ENCODE measurements around the gene SH3PXD2A.

Gene SH3PXD2A

DNA sequence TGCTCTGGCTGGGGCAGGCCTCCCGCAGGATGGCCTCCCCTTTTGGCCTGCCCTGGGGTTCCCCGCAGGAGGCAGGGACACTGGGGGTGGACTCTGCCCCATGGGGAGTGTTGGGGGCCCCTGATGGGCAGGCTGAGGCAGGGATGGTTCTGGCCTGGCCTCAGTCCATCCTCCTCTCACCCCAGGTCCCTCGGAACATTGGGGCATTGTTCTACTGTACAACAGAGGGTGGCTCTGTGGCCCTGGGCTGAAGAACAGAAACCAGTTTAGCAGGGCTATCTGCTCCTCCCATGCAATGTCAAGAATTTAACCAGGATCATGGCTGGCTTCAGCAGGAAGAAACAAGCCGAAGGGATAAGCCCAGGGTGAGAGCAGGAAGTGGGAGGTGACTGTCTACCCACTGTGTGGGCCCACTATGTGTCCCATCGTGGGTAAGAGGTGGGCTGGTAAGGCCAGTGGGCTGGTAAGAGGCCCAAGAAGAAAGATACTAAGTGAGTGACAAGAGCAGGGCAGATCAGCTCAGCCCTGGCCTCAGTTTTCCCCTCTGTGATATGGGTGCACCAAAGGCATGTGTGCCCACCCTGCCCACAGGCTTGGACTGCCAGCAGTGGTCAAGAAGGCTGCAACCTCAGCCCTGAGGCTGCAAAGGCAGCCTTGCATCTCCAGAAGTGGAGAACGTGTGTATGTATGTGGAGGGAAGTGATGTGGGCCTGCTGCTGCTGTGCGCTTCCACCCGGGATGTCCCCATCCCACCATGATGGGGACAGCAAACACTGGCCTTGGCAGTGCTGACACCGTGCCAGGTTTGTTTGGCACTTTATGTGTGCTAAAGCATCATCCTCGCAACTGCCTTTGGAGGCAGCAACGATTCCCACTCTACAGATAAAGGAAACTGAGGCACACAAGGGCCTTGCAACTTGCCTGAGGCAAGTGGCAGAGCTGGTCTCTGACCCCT, 138.9 kb downstream of the SH3PXD2A start:
- H3K27ac ChIP-seq: no peak overlapping the region
- H3K36me3 ChIP-seq: no peaks in the 10 kb centered on the region
- no peak overlapping the region for H3K4me3 ChIP-seq (ENCODE audit: low read depth in 1 of 2, low read length in 1 of 2)
- TF ChIP-seq, protein P1, sequence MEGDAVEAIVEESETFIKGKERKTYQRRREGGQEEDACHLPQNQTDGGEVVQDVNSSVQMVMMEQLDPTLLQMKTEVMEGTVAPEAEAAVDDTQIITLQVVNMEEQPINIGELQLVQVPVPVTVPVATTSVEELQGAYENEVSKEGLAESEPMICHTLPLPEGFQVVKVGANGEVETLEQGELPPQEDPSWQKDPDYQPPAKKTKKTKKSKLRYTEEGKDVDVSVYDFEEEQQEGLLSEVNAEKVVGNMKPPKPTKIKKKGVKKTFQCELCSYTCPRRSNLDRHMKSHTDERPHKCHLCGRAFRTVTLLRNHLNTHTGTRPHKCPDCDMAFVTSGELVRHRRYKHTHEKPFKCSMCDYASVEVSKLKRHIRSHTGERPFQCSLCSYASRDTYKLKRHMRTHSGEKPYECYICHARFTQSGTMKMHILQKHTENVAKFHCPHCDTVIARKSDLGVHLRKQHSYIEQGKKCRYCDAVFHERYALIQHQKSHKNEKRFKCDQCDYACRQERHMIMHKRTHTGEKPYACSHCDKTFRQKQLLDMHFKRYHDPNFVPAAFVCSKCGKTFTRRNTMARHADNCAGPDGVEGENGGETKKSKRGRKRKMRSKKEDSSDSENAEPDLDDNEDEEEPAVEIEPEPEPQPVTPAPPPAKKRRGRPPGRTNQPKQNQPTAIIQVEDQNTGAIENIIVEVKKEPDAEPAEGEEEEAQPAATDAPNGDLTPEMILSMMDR (IDR thresholded peaks at IDR 0.05): no peak
- no peaks in the 10 kb centered on the region for H3K27me3 ChIP-seq
- H3K4me1 ChIP-seq (ENCODE audit: control insufficient read depth in 1 of 2, insufficient read depth in 1 of 2, low read depth in 1 of 2, low read length in 1 of 2): no peaks in the 10 kb centered on the region
- H3K9me3 ChIP-seq: no peaks in the 10 kb centered on the region

DNA sequence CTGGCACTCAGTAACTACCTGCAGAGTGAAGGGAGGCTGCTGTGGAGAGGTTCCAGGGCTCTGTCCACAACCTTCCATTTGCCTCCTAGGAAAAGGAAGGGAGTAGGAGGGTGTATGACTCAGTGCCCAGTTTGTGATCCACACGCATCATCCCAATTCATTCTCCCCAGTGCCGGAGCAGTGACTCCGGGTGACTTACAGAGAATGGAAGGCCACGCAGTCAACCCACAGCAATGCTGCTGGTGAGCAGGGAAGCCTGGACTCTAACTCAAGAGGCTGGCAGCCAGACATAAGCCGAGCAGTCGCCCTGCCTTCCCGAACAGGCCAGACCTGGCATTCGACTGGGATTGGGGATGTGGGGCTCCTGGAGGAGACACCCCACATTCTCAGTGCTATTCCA, 139.9 kb downstream of the SH3PXD2A start:
- H3K27me3 ChIP-seq: no peaks in the 10 kb centered on the region
- no peaks in the 10 kb centered on the region for H3K9me3 ChIP-seq
- H3K4me1 ChIP-seq (ENCODE audit: control insufficient read depth in 1 of 2, insufficient read depth in 1 of 2, low read depth in 1 of 2, low read length in 1 of 2): no peaks in the 10 kb centered on the region
- H3K4me3 ChIP-seq (ENCODE audit: low read depth in 1 of 2, low read length in 1 of 2): no peak overlapping the region
- H3K27ac ChIP-seq: no peak overlapping the region
- TF ChIP-seq, protein P1 (IDR thresholded peaks at IDR 0.05): no peak
- H3K36me3 ChIP-seq: no peaks in the 10 kb centered on the region

DNA sequence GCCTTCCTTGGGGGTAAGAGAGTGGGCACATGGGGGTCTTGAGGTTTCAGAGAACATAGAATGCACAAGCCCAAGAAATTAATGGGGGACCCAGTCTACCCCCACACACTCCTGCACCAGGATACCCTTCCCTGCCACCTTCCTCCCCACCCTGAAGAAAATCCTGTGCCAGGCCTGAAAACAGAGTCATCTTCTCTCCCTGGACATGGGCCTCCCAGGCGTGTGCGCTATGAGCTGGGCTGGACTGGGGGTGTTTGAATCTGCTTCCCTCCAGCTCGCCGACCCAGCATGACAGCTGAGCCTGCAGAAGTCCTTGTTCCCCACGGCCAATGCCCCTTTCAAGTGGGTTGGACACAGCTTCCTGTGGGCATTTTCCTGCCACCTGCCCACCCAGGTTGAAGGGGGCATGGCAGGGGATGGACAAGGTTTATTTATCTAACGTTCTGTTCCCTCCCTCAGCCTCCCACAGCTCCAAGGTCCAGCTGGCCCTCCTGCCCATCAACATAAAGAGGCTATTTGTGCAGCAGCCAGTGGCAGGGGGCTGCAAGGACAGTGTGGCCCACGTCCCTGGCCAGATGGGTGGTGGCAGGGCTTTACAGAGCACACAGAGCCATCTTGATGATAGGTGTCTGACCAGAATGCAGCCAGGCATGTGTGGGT, 141.0 kb downstream of the SH3PXD2A start:
- Histone ChIP-seq H3K4me1 (ENCODE audit: control insufficient read depth in 1 of 2, insufficient read depth in 1 of 2, low read depth in 1 of 2, low read length in 1 of 2) (no peaks in the 10 kb centered on the region), H3K27ac (no peak overlapping the region), H3K9me3 (no peaks in the 10 kb centered on the region), H3K4me3 (ENCODE audit: low read depth in 1 of 2, low read length in 1 of 2) (no peak overlapping the region), H3K27me3 (no peaks in the 10 kb centered on the region), H3K36me3 (no peaks in the 10 kb centered on the region)
- TF ChIP-seq, protein P1 (IDR thresholded peaks at IDR 0.05): no peak

DNA sequence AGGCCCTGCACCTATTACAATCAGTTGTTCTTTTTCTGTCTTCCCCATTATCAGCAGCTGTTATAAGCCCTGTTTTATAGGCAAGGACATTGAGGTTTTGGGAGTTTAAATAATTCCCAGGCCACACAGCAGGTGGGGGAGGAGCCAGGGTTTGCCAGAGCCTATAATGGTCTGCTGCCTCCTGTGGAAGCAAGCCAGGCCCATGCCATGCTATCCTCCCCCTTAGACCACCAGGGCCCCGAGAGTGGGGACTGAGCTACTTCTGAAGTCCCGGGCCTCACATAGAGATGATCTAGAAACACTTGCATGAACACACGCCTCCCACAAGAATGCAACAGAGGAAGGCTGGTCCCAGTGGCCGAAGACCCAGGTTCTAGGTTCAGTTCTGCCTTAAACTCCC, 141.7 kb downstream of the SH3PXD2A start:
- Histone ChIP-seq H3K27ac (no peak overlapping the region), H3K4me3 (ENCODE audit: low read depth in 1 of 2, low read length in 1 of 2) (no peak overlapping the region), H3K4me1 (ENCODE audit: control insufficient read depth in 1 of 2, insufficient read depth in 1 of 2, low read depth in 1 of 2, low read length in 1 of 2) (no peaks in the 10 kb centered on the region), H3K9me3 (no peaks in the 10 kb centered on the region), H3K36me3 (no peaks in the 10 kb centered on the region), H3K27me3 (no peaks in the 10 kb centered on the region)
- TF ChIP-seq, protein P1 (IDR thresholded peaks at IDR 0.05): no peak

DNA sequence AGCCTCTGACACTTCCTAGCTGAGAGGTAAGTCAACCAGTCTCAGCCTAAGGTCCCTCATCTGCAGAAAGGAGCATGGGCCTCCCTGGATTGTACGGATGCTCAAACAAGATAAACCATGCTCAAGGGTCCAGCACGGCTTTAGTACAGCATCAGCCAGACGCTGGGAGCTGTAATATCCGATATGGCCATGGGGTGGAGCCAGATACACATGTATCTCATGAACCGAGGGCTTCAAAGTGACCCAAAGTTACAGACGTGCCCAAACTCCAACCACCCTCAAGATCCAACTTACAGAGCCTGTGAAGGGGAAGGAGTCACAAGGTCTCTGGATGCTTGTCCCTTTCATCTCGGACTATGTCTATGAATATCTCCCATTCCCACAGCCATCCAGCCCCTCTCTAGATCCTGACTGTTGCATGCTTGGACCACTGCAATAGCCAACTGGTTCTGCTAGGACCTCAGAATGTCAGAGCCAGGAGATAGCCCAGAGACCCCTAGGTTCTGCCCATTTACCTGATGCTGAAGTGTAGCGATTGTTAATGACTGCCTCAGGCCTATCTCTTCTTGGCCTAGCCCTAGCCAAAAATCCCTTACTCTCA, 142.4 kb downstream of the SH3PXD2A start:
- no peaks in the 10 kb centered on the region for H3K27me3 ChIP-seq
- no peak overlapping the region for H3K27ac ChIP-seq
- no peaks in the 10 kb centered on the region for H3K9me3 ChIP-seq
- TF ChIP-seq, protein P1 (IDR thresholded peaks at IDR 0.05): peak; percentile 54
- H3K4me1 ChIP-seq (ENCODE audit: control insufficient read depth in 1 of 2, insufficient read depth in 1 of 2, low read depth in 1 of 2, low read length in 1 of 2): no peaks in the 10 kb centered on the region
- no peak overlapping the region for H3K4me3 ChIP-seq (ENCODE audit: low read depth in 1 of 2, low read length in 1 of 2)
- no peaks in the 10 kb centered on the region for H3K36me3 ChIP-seq

Data from neutrophil (primary cell).